Activated T-helper 1 cell treated with anti-CD3 and anti-CD28 coated beads, Interleukin-12 subunit alpha, Interleukin-12 subunit beta, Interleukin-2, Interleukin-4 antibody, amounts not matched to agents 30 ng/mL and 10 ng/mL and 1 ng/mL, durations not matched to agents 14 hours and 24 hours and 36 hours (primary cell): ENCODE data around the gene FARS2. TPM values are rescaled to one million over a fixed set of nuclear protein-coding genes. Genes with fewer than 3 reads are reported as not detected.
"Not testable (repeated sequence)": the region's sequence is repeated elsewhere in the genome, so short reads cannot be mapped to it uniquely, and the experiment has no call there.

Experiments used
- DNase-seq: peaks from one replicate; pipeline ENCODE4 v3.0.0; 2021; ENCODE audit warnings: low spot score
- H3K27ac Mint-ChIP-seq: one replicate; pipeline ENCODE4 v1.8.0; 2021; ENCODE audit warnings: mild to moderate bottlenecking, mixed read lengths
- H3K27me3 Mint-ChIP-seq: one replicate; pipeline ENCODE4 v1.8.0; 2022; ENCODE audit warnings: mild to moderate bottlenecking, moderate library complexity, mixed read lengths; ENCODE audit not compliant: insufficient read depth
- H3K36me3 Mint-ChIP-seq: one replicate; pipeline ENCODE4 v1.8.0; 2021; ENCODE audit warnings: low read depth, mixed read lengths
- H3K4me1 Mint-ChIP-seq: one replicate; pipeline ENCODE4 v1.8.0; 2021; ENCODE audit warnings: low read depth, mixed read lengths
- H3K4me3 Mint-ChIP-seq: one replicate; pipeline ENCODE4 v1.8.0; 2021; ENCODE audit warnings: mild to moderate bottlenecking, moderate library complexity, mixed read lengths
- H3K9me3 Mint-ChIP-seq: one replicate; pipeline ENCODE4 v1.8.0; 2021; ENCODE audit warnings: mixed read lengths
- intact Hi-C: fragments of 100-400 bp; cut with micrococcal nuclease; formaldehyde crosslinking; loops from one replicate; pipeline ENCODE4 v1.15.1; 2024
- total RNA-seq: library from RNA; stranded (reverse); gene quantifications from 2 replicates; pipeline ENCODE4 v1.2.3, GENCODE V29; 2022

Gene FARS2
- total RNA-seq, 1 donor from 2014 or later = 23.8 TPM

- H3K27me3 Mint-ChIP-seq = no peaks in the 10 kb centered on the region
- no peak overlapping the region for H3K27ac Mint-ChIP-seq
- no peak for DNase-seq
- H3K4me3 Mint-ChIP-seq = no peak overlapping the region
- H3K36me3 Mint-ChIP-seq = peaks cover 16% of the 10 kb centered on the region
- no peaks in the 10 kb centered on the region for H3K4me1 Mint-ChIP-seq
- H3K9me3 Mint-ChIP-seq = peaks cover 5% of the 10 kb centered on the region
- intact Hi-C loops = no loop called here
Measured at GRCh38 chr6:5550631-5551030, 289.3 kb downstream of the FARS2 start.

- Mint-ChIP-seq H3K27ac (no peak overlapping the region), H3K9me3 (peaks cover 5% of the 10 kb centered on the region), H3K36me3 (peaks cover 14% of the 10 kb centered on the region), H3K4me1 (no peaks in the 10 kb centered on the region), H3K4me3 (no peak overlapping the region), H3K27me3 (no peaks in the 10 kb centered on the region)
- no peak for DNase-seq
- intact Hi-C loops = no loop called here
Measured at GRCh38 chr6:5552243-5552642, 290.9 kb downstream of the FARS2 start.

GRCh38 chr6:5553767-5554166 lies 292.5 kb downstream of the FARS2 start:
- no peak overlapping the region for H3K27ac Mint-ChIP-seq
- DNase-seq = no peak
- no peaks in the 10 kb centered on the region for H3K27me3 Mint-ChIP-seq
- H3K4me1 Mint-ChIP-seq = no peaks in the 10 kb centered on the region
- intact Hi-C loops = no loop called here
- no peak overlapping the region for H3K4me3 Mint-ChIP-seq
- H3K36me3 Mint-ChIP-seq = peaks cover 9% of the 10 kb centered on the region
- H3K9me3 Mint-ChIP-seq = peaks cover 5% of the 10 kb centered on the region

GRCh38 chr6:5554226-5554625 lies 292.9 kb downstream of the FARS2 start:
- H3K27ac Mint-ChIP-seq = no peak overlapping the region
- H3K27me3 Mint-ChIP-seq = no peaks in the 10 kb centered on the region
- H3K4me3 Mint-ChIP-seq = no peak overlapping the region
- H3K9me3 Mint-ChIP-seq = peaks cover 5% of the 10 kb centered on the region
- no peaks in the 10 kb centered on the region for H3K4me1 Mint-ChIP-seq
- H3K36me3 Mint-ChIP-seq = peaks cover 9% of the 10 kb centered on the region
- intact Hi-C loops = no loop called here
- DNase-seq = no peak

- Mint-ChIP-seq H3K27ac (no peak overlapping the region), H3K36me3 (peaks cover 6% of the 10 kb centered on the region), H3K27me3 (no peaks in the 10 kb centered on the region), H3K4me1 (no peaks in the 10 kb centered on the region), H3K4me3 (no peak overlapping the region), H3K9me3 (peaks cover 4% of the 10 kb centered on the region)
- no peak for DNase-seq
- intact Hi-C loops = no loop called here
Measured at GRCh38 chr6:5556011-5556410, 294.7 kb downstream of the FARS2 start.

GRCh38 chr6:5557506-5557905 lies 296.2 kb downstream of the FARS2 start:
- H3K36me3 Mint-ChIP-seq = peaks cover 3% of the 10 kb centered on the region

GRCh38 chr6:5559651-5560050 lies 298.3 kb downstream of the FARS2 start:
- intact Hi-C loops = no loop called here
- H3K4me3 Mint-ChIP-seq = no peak overlapping the region
- H3K36me3 Mint-ChIP-seq = peaks cover 5% of the 10 kb centered on the region
- no peak overlapping the region for H3K27ac Mint-ChIP-seq
- H3K9me3 Mint-ChIP-seq = peaks cover 8% of the 10 kb centered on the region
- no peaks in the 10 kb centered on the region for H3K27me3 Mint-ChIP-seq
- H3K4me1 Mint-ChIP-seq = no peaks in the 10 kb centered on the region
- no peak for DNase-seq

More at GRCh38 chr6:5557506-5557905, 296.2 kb downstream of the FARS2 start:
- intact Hi-C loops = no loop called here
- Mint-ChIP-seq H3K9me3 (peaks cover 5% of the 10 kb centered on the region), H3K27ac (no peak overlapping the region), H3K4me3 (no peak overlapping the region), H3K27me3 (no peaks in the 10 kb centered on the region), H3K4me1 (no peaks in the 10 kb centered on the region)
- DNase-seq = no peak

GRCh38 chr6:5562277-5562676 lies 301.0 kb downstream of the FARS2 start:
- Mint-ChIP-seq H3K36me3 (peaks cover 3% of the 10 kb centered on the region), H3K4me3 (no peak overlapping the region), H3K27me3 (no peaks in the 10 kb centered on the region), H3K27ac (no peak overlapping the region), H3K9me3 (peaks cover 8% of the 10 kb centered on the region), H3K4me1 (no peaks in the 10 kb centered on the region)
- intact Hi-C loops = no loop called here
- DNase-seq = no peak

GRCh38 chr6:5563086-5563485 lies 301.8 kb downstream of the FARS2 start:
- H3K9me3 Mint-ChIP-seq = peaks cover 8% of the 10 kb centered on the region
- peaks cover 2% of the 10 kb centered on the region for H3K36me3 Mint-ChIP-seq
- H3K27me3 Mint-ChIP-seq = no peaks in the 10 kb centered on the region
- no peak for DNase-seq
- no peak overlapping the region for H3K27ac Mint-ChIP-seq
- H3K4me1 Mint-ChIP-seq = no peaks in the 10 kb centered on the region
- intact Hi-C loops = no loop called here
- no peak overlapping the region for H3K4me3 Mint-ChIP-seq

GRCh38 chr6:5564746-5565145 lies 303.4 kb downstream of the FARS2 start:
- H3K27ac Mint-ChIP-seq, DNase-seq, H3K27me3 Mint-ChIP-seq, H3K4me1 Mint-ChIP-seq, intact Hi-C loops, H3K9me3 Mint-ChIP-seq, H3K4me3 Mint-ChIP-seq, H3K36me3 Mint-ChIP-seq: not testable (repeated sequence)

- Mint-ChIP-seq H3K9me3 (peaks cover 8% of the 10 kb centered on the region), H3K4me1 (no peaks in the 10 kb centered on the region), H3K36me3 (peaks cover 4% of the 10 kb centered on the region), H3K27me3 (no peaks in the 10 kb centered on the region), H3K27ac (no peak overlapping the region), H3K4me3 (no peak overlapping the region)
- no peak for DNase-seq
- intact Hi-C loops = no loop called here
Measured at GRCh38 chr6:5565971-5566370, 304.7 kb downstream of the FARS2 start.

- H3K27ac Mint-ChIP-seq = no peak overlapping the region
- peaks cover 4% of the 10 kb centered on the region for H3K36me3 Mint-ChIP-seq
- peaks cover 8% of the 10 kb centered on the region for H3K9me3 Mint-ChIP-seq
- intact Hi-C loops = no loop called here
- no peaks in the 10 kb centered on the region for H3K4me1 Mint-ChIP-seq
- no peak overlapping the region for H3K4me3 Mint-ChIP-seq
- DNase-seq = no peak
- no peaks in the 10 kb centered on the region for H3K27me3 Mint-ChIP-seq
Measured at GRCh38 chr6:5566718-5567117, 305.4 kb downstream of the FARS2 start.

GRCh38 chr6:5567352-5567751 lies 306.0 kb downstream of the FARS2 start:
- no peak for DNase-seq
- intact Hi-C loops = no loop called here
- Mint-ChIP-seq H3K4me1 (no peaks in the 10 kb centered on the region), H3K36me3 (peaks cover 4% of the 10 kb centered on the region), H3K27me3 (no peaks in the 10 kb centered on the region), H3K27ac (no peak overlapping the region), H3K9me3 (peaks cover 4% of the 10 kb centered on the region), H3K4me3 (no peak overlapping the region)

- no peaks in the 10 kb centered on the region for H3K27me3 Mint-ChIP-seq
- H3K4me1 Mint-ChIP-seq = no peaks in the 10 kb centered on the region
- H3K36me3 Mint-ChIP-seq = peaks cover 2% of the 10 kb centered on the region
- no peak overlapping the region for H3K4me3 Mint-ChIP-seq
- H3K27ac Mint-ChIP-seq = no peak overlapping the region
- intact Hi-C loops = no loop called here
- H3K9me3 Mint-ChIP-seq = peaks cover 3% of the 10 kb centered on the region
- no peak for DNase-seq
Measured at GRCh38 chr6:5567890-5568289, 306.6 kb downstream of the FARS2 start.
